Islet of Langerhans (tissue), 1 donor: ENCODE results near the gene TSEN34.

Source experiments
- FAIRE-seq: peaks from one replicate; lab custom pipeline; 2011; peaks lifted over from hg19 to GRCh38; lab: Jason Lieb, UNC

The TSEN34 gene

DNA sequence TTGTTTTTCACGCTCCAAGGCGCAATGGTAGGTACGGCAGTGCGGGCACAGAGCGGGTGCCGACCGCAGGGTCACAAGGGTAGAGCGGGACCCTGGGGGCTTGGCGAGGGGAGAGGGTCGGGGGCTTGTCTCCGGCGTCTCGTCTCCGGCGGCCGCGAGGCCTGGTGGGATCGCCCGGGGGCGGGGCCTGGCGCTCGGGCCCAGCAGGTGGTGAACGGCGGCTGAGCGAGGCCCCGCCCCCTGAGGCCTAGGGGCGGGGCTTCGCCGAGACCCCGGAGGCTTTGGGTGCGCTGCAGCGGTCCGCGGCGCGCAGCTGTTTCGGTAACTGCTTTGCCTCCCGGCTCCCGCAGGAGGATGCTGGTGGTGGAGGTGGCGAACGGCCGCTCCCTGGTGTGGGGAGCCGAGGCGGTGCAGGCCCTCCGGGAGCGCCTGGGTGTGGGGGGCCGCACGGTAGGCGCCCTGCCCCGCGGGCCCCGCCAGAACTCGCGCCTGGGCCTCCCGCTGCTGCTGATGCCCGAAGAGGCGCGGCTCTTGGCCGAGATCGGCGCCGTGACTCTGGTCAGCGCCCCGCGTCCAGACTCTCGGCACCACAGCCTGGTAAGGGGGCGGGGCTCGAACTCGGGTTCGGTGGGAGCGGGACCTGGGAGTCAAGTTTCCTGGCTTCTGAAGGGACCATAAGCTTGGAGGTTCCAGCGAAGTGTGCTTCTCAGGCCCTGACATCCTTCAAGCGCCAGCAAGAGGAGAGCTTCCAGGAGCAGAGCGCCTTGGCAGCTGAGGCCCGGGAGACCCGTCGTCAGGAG, at the start of gene TSEN34:
Gene TSEN34 (plus strand): TSS at position 298 of the 800 bp plus-strand sequence. CDS start 57 bp downstream, at position 355.
- FAIRE-seq, result no peak

DNA sequence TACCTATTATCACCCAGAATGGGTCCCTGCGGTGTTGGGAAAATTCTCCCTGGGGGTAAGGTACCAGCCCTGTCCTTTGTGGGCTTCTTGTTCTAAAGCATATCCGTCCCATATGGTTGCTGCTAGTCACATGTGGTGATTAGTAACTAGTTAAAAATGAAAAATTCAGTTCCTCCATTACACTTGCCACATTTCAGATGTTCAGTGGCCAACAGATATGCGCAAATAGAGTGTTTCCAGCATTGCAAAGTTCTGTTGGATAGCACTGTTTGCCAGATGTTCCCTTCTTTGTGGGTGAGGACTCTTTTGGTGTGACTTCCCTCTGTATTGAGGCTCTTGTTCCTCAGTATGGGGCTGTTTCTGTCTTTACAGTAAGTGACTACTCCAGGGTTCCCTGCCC, 49.8 kb upstream of the TSEN34 start:
- FAIRE-seq, result no peak

DNA sequence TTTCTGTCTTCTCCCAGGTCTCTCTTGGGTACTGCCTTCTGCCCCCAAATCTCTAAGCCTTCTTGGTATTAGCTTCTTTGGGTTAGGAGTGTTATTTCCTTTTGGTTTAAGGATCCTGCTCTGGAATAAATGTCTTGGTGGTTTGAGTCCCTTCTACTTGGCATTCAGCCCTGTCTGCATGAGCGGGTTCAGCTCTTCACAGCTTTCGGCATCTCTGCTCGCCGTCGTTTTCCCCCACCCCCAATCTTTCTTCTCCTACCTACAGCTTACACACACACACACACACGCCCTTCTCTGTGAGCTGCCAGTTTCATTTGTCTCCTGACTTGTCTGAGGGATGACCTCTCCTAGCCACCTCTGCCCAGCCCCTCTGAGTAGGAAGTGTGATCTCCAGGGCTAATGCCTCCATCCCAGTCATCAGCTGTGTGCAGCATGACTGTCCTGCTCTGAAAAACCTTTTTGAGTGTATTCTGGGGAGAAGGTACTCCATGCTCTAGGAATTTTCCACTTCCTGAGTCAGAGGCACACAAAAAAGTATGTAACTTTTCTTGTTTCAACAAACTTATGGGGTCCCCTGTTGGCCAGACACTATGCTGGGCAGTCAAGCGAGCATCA, 48.8 kb upstream of the TSEN34 start:
- no peak for FAIRE-seq

DNA sequence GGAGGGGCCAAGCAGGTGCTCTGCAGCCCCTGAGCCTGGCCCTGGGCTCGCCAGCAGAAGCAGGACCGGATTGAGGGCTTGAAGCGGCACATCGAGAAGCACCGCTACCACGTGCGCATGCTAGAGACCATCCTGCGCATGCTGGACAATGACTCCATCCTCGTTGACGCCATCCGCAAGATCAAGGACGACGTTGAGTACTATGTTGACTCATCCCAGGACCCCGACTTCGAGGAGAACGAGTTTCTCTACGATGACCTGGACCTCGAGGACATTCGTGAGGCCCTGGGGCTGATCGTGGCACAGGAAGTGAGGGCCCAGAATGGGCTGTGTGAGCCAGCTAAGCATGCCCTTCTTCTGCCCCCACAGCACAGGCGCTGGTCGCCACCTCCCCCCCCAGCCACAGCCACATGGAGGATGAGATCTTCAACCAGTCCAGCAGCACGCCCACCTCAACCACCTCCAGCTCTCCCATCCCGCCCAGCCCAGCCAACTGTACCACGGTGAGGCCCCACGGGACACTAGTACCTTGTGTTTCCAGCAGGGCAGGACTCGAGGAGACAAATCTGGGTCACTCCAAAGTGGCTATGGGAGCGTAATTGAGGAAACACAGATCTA, 45.5 kb upstream of the TSEN34 start:
- FAIRE-seq, result no peak

DNA sequence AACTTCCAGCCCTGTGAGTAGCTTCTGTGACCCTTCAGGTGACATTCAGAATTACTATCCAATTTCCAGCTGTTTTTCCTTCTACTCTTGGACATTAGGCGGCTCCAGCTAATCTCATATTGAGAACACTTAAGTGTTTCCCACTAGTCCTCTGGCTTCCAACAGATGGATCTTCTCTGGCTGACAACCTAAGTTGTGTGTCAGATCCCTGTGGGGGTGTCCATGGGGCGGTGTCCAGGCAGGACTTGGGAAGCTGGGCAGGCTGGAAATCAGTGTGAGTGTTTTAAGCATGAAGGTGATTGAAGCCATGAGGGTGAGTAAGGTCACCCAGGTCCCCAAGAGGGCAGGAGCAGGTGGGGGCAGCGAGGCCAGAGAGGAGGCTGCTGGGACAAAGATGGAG, 43.4 kb upstream of the TSEN34 start:
- no peak for FAIRE-seq

DNA sequence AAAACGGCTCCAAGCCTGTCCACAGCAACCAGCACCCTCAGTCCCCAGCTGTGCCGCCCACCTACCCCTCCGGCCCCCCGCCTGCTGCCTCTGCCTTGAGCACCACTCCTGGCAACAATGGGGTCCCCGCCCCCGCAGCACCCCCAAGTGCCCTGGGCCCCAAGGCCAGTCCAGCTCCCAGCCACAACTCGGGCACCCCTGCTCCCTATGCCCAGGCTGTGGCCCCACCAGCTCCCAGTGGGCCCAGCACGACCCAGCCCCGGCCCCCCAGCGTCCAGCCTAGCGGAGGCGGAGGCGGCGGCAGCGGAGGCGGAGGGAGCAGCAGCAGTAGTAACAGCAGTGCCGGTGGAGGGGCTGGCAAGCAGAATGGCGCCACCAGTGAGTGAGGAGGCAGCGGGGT, 43.0 kb upstream of the TSEN34 start:
- no peak for FAIRE-seq

DNA sequence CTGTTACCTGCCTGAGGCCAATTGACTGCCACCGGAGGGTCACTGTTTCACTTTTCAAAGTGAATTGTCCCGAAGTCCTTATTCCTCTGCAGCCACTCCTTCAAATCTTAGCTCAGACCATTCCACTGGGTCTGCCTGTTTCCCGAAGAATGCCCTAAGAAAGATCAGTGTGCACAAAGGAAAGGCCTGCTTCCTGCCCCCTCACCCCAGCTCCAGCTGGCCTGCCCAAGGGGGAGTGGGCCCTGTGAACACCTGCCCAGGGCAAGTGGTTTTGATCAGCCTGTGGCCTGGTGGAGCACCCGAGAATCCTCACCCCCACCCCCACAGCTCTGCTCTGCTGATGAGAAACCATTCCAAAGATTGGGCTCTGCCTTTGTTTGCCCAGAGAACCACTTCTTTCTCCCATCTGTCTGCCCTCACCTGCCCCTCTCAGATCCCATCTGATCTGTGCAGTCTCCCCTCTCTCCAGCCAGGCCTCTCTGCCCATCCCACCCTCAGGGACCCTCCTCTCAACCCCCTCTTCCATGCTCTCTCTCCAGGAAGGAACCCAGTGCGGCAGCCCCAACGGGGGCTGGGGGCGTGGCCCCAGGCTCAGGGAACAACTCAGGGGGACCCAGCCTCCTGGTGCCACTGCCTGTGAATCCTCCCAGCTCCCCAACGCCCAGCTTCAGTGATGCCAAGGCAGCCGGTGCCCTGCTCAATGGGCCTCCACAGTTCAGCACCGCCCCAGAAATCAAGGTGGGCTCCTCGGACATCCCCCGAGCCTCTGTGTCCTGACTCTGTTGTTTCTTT, 41.9 kb upstream of the TSEN34 start:
- FAIRE-seq, result no peak

DNA sequence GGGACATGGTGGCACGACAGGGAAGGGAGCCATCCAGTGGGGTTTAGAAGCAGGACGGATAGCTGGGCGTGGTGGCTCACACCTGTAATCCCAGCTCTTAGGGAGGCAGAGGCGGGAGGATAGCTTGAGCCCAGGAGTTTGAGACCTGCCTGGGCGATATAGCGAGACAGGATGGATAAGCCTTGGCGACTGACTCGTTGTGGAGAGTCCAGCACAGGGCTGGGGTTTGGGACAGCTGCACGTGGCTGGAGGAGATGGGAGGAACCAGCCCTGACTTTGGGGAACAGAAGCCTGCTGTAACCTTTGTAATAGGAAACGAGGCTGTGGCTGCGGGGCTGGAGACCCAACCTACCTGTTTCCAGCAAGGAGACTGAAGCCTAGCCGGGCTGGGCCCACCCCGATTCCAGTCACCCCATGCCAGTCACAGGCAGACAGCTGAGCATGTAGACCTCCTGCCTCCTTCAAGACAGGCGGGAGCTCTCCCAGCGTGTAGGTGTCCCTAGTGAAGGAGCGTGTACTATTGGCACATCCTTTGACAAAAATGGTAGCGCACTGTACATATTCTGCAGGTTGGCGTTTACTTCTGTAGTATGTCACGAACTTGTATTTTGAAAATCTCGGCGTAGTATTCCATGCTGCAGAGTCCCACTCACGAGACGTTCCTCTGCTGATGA, 39.6 kb upstream of the TSEN34 start:
- no peak for FAIRE-seq

DNA sequence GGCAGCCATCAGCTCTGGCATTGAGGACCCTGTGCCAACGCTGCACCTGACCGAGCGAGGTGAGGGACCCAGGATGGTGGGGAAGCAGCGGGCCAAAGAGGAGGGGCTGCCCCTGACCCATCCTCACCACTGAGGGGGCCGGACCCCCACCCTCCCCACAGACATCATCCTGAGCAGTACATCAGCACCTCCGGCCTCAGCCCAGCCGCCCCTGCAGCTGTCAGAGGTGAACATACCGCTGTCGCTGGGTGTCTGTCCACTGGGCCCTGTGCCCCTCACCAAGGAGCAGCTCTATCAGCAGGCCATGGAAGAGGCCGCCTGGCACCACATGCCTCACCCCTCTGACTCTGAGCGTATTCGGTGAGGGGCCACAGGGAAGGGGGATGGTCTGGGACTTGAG, 38.8 kb upstream of the TSEN34 start:
- no peak for FAIRE-seq

DNA sequence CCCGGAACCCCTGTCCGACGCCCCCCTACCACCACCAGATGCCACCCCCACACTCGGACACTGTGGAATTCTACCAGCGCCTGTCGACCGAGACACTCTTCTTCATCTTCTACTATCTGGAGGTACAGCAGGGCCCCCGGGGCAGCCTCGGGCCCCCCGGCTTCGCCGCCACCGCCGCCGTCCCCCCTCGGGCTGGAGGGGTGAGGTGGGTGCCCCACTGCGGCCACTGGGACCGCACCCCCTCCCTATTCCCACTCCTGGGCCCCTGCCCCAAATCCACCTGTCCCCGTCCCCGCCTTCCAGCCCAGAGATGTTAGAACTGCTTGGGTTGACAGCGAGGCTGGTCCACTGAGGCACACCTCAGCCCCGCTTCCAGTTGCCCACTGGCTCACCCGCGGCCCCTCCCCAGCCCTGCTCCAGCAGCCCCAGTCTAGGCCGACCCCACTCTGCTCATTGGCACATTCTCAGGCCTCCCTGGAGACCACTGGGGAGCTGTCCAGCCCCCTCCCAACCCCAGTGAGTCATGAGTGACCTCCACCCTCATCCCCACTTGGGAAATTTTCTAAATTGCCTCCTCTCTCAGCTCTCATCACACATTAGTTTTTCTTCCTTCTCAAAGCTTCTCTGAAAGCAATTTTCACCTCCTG, 38.1 kb upstream of the TSEN34 start:
- FAIRE-seq, result no peak

DNA sequence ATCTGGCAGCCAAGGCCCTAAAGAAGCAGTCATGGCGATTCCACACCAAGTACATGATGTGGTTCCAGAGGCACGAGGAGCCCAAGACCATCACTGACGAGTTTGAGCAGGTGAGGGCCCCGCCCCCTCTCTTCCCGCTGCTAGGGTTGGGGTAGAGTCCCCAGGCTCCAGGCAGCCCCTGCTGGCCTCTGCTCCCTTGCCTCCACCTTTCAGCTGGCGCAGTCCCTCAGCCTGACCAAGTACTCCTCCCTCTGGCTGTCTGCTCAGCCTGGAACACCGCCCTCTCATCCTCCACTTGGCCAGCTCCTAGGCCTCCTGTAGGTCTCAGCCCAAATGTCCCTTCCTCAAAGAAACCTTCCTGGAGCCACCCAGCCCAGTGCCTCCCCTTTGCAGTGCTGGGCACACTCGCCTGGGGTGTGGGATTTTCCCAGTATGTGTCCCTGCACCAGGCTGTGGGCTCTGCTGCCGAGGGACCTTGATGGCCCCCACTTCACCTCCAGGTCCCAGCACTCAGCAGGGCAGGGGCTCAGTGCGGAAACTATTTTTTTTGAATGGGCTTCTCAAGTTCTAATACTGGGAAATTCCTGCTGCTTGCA, 37.3 kb upstream of the TSEN34 start:
- no peak for FAIRE-seq

DNA sequence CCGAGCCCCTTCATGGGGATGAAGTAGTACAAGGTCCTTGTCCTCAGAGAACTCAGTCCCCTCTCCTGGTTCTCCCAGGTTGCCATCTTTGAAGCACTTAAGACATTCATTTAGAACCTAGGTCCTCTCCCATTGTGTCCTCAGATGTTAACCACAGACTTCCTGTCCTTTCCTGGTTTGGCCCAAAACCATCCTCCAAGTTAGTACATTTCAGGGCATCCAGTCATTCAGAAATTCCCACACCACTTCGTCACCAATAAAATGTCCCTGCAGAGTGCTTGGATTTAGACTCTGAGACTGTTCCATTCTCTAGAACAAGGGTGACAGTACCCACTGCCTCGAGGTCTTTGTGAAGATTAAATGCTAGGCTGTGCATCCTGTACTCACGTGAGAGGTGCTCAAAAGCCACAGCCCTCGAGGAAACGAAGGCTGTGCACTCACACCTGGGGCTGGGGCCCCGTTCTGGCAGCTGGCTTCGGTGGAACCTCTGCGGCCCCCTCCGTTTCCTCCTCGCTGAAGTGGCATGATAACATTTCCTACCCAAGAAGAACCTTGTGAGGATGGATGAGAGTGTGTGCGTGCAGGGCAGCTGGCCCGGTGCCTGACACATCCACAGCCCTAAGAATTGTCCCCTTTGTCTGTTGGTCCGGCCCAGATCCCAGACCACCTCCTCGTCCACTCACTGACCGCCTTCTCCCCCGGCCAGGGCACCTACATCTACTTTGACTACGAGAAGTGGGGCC, 36.3 kb upstream of the TSEN34 start:
- no peak for FAIRE-seq

DNA sequence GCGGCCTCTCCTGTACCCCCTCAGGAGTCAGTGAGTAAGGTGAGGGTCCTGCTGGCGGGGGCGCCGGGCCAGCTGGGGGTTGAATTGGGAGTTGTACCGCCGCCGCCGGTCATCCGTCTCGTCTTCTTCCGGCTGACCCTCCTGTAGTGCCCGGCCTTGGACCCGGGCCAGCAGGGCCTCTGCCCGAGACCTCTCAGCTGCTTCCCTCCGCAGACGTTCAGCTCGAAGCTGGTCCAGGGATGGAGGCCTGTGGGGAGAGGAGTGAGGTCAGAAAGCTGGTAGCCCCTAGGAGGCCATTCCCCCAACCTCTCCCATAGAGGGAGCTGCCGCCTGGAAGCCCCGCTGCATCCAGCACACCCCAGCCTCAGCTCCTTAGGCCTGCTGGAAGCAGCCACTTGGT, 35.4 kb upstream of the TSEN34 start:
- no peak for FAIRE-seq

DNA sequence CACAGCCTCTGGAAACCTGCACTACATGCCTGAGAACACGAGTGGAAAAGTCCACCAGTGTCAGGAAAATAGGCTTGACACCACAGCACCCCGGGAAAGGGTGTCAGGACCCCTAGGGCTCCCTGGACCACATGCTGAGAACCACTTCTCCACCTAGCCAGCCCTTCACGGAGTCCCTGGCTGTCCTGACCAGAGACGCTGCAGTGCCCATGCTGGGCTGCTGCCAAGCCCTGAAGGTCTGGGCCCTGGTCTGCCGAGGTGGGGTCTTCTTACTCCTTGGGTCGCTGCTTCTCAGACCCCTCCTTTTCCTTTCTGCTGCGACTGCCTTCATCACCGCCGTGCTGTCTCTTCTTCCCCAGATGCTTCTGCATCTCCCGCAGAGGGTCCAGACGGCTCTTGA, 34.6 kb upstream of the TSEN34 start:
- FAIRE-seq, result no peak

DNA sequence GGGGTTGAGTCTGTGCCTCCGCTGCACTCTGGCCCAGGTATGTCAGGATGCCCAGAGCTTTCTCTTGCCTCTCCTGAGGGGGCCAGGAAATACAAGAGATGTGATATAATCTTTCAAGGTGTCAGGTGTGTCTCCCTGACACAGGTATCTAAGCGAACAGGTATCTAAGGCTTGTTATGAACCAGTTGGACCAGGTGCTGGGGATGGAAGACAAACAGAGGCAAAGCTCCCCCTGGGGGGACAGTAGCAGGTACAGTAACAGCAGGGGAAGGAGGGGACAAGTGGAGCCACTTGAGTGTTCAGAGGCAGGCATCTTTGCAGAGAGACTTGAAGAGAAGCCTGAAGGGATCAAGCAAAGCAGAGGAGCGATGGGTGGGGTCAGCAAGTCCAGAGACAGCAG, 34.2 kb upstream of the TSEN34 start:
- FAIRE-seq, result no peak

DNA sequence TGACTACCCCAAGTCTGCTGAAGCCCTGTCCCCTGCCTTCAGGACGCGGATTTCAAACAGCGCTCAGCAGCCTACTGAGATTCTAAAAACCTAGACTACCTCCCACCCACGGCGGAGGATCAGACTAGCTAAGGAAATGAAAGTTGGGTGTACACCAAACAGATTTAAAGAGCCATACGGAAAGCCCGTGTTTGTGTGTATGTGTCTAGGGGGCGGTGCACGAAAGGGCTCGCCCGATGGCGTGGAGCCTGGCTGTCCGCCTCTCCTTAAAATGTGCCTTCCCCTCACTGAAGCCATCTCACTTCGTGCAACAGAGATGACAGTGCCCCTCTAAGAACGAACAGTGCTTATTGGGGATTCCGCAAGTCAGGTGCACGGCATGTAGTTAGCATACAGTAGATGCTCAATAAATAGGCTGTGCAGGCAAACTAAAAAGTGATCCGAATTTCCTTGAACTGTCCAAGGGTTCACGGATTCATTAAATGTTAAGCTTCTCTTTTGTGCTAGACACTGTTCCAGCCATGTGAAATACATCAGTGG, 32.2 kb upstream of the TSEN34 start:
- FAIRE-seq, result no peak

DNA sequence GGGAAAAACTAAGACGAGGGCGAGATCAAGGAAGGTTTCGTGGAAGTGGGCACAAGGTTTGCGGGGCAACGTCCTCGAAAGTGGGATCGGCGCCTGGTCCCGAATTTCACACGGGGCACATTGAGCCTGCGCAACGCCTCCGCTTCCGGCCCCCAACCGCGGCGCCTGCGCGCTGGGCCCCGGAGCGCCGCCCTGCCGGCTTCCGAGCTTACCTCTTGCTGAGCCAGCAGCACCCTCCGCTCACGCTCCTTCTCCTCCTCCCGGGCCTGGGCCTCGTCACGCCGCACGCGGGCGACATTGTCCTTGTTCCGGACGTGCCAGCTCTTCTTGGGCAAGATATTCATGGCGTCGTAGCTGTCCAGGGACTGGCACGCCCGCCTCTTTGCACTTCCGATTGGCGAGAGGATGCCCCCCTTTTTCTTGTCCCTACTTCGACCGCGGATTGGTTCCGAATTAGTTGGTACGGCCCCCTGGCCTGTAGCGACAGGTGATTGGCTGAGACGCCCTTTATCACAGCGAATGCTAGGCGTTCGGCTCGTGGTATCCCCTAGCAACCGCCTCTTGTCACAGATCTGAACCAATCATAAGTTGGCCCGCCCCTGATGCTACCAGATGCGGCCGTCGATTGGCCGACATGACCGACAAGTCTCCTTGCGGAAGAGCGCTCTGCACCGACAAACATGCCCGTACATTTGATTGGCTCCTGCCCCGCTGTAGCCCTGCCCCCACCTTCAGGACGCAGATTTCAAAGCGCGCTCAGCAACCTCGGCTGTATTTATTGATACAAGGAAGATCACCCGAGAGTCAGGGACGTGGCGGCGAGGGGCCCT, 31.5 kb upstream of the TSEN34 start, which contains the start of gene LENG1:
Gene LENG1 (minus strand): TSS at position 370 of the 830 bp plus-strand sequence. CDS start 26 bp downstream, at position 344.
- peak; percentile 99 for FAIRE-seq

DNA sequence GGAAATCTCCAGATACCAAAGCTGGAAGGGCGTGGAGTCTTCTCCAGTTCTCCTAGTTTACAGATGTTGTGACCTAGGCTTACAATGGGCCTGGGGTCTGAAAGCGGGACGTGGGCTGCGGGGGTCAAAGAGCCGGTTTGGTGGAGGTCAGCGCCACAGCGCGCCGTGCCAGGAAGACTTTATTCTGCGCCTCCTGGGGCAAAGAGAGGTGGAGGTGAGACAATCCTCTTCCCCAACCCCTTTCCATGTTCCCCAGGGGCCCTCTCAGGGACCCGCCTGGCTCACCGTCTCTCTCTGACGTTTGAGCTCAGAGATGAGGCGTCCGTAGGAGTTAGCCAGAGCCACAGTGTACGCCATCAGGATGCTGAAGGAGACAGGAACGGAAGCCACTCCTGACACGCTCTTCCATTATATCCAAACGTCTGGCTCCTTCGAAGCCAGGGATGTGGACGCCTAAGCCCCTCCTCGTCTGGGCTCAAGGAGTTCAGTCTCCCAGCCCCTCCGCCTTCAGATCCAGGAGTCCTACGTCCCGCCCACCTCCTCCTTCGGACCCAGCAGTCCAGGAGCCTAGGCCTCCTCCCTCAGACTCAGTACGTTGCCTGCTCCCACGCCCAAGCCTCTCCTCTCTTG, 30.8 kb upstream of the TSEN34 start:
- no peak for FAIRE-seq

DNA sequence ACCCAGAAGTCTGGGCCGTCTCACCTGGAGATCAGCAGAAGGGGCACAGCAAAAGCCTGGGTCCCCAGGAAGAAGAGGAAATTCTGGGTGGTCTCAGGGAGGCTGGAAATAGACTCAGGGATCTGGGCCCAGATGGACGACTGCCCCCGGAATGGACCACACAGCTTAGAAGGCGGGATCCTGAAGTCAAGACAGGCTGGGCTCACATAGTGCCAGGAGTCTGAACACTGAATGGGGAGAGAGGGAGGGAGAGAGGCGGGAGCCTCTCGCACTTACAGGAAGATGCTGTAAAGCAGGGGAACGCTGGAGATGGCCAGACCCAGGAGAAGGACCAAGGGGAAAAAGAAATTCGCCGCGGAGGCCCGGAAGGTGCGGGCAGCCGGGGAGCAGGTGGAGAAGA, 30.3 kb upstream of the TSEN34 start:
- FAIRE-seq, result no peak
